NCI-H2107 (cell line): ENCODE measurements around the gene ARHGEF2.

Experiments
- DNase-seq: peaks from one replicate; lab custom pipeline; 2025; lab: John Stamatoyannopoulos, UW

The ARHGEF2 gene

DNA sequence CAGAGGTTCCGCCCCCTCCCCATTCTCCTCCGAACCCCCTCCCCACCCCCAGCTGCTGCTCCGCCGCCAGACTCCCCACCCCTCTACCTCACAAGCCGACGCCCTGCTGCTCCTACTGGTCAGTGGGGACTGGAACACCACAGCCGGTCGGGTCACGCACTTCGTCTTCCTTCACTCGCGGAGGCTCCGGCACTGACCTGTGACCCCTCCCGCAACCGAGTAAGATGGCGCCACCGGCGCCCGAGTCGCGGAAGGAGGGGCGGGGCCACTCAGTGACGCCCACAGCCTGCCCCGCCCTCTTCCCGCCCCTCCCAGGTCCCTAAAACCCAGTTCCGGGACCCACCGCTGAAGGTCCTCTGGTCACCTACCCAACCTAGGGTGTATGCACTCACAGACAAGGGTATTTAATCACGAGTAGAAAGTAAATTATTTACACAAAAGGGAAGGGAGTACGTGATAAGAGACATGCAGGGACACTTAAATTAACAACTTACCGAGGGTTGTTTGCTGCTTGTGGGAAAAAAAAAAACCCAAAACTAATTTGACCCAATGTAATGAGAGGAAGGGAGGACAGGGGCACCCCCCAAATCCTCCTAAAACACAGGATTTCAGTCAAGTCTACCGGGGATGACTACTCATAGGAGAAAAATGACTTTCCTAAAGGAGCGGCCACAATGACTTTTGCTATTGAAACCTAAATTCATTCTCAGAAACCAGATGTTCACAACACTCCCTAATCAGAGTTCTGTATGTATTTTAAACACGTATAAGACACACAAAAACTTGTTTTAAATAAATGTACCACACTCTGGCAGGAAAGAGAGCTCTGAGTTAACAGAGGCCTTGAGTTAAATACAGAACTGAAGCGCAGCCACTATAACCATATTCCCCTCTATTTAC lies 66.9 kb downstream of the ARHGEF2 start, which contains the start of gene RIT1:
TSS of gene RIT1 (minus strand) at position 194 of the 900 bp plus-strand sequence. CDS start 588 bp downstream, outside the sequence.
- peak; percentile 75 for DNase-seq

DNA sequence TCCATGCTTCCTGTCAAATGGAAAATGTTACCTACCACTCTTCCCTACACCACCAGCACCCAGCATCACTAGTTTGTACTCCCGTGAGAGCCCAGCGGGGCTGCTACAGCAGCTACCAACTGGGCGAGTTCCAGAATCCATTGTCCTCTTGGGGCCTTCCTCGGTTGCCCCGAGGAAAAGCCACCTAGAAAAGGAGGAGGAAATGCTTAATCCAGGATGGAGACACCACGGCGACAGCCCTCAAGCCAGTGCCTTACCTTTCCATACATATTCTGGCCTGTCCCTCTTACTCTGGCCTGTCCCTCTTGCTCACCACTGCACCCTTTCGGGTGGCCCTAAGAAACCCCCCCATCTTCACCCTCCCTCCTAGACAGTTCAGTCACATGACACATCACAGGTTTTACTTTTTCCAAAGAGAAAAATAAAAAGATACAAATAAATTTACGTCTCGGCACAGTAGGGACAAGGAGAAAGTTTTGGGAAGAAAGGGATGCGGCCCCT lies 67.7 kb downstream of the ARHGEF2 start:
- DNase-seq, result no peak

DNA sequence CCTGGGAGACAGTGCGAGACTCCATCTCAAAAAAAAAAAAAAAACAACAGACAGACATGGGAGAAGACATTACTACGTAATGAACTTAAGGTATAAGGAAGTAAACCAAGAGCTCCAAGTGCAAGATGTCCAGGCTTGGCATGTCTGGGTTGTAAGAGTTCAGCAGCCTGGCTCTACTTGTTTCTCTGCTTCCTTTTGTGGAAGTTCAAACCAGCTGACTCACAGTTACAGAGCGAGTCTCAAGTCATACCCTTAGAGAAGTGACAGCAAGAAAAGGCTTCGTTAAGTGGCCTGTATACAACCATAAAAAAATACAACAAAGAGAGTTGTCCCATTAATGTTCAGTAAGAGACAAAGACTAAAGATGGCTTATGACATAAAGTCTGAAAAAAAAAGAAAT lies 68.5 kb downstream of the ARHGEF2 start:
- DNase-seq, result no peak

DNA sequence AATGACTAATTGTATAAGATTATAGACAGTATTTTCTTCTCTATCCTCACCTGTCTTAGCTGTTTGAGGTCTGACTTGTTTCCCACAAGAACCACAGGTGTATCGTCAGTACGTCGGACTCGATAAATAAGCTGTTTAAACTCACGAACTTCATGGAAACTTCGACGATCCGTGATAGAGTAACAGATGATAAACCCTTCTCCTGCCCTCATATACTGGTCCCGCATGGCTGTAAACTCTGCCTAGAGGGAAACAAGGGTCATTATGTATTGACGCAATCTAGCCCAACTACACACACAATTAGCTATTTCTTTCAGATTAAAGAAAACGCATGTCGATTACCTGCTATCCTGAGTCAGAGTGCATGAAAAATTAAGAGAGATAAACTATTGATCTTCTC lies 74.1 kb downstream of the ARHGEF2 start:
- DNase-seq, result no peak

DNA sequence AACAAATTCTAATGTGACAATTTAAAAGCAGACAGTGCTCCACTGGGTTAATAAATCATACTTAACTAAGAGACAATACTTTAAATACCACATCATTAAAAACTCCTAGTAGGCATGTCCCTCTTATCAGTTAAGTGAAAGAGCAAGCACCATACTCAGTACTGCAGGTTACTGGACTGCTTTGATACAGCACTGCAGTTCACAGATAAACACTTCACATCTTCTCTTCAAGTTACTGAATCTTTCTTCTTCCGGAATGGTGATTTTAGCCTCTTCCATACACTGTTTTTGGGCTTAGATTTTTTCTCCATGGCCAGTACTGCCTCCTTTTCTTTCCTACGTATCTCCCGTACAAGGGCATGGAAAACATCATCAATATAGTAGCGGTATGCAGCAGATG lies 78.2 kb downstream of the ARHGEF2 start:
- DNase-seq, result no peak

DNA sequence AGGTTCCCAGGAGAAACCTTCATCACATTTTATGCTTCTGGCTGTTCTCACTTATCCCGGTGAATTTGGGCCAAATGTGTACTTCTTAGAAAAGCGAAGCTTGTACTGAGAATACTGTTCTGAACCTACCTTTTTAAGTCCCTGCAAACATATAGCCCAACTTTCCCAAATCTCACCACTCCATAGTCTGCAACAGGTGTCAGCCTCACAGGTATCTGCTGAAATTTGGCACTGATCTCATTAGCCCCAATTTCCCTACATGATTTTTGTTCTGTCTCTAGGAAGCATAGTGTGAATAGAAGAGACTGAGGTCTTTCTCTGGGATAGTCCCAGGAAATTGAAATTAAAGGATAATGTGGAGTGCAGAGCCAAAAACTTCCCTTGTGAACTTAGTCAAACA lies 78.7 kb downstream of the ARHGEF2 start:
- no peak for DNase-seq

DNA sequence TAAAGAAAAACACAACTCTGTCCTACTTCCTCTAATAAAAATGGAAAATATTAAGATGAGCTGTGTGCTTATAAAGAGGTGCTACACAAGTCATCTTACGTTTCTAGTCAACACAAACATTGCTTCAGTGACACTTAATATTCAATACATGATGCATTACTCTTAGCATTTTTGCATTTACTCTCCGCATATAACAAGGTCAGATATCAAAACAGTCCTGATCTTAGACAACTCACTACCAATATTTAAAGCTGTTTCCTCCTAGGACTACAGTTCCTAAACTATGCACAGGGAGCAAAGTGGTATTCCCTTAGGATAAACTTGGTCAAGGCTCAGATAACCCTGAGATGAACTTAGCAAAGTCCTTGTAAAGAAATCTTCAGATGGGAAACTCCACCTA lies 79.5 kb downstream of the ARHGEF2 start:
- DNase-seq, result no peak

DNA sequence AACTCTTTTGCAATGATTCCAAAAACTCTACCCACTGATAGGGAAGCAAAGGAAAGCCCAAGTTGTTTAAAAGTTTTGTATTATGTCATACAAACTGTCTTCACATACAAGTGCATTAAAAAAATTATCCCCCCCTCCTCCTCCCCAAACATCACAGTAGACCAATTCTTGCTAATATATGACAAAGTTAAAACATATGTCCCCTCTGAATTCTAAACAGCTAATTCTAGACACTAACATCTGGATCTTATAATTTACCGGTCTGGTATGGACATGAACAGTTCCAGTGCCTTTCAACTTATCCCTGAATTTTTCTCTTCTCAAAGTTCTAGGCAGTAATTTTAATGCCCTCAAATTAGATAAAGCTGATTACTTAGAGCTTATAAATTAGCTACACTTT lies 80.6 kb downstream of the ARHGEF2 start:
- no peak for DNase-seq
